ENCODE results near the gene AIFM1.
A peak's percentile ranks its signal among the peaks of the same experiment; 100 is the strongest.

Gene AIFM1

GRCh38 chrX:130167040-130167439 is 1.4 kb upstream of the AIFM1 start:
- DNase-seq: no peak

- DNase-seq: no peak
Measured at GRCh38 chrX:130166503-130166777, 799 bp upstream of the AIFM1 start.

- DNase-seq: no peak
Measured at GRCh38 chrX:130165181-130165702, 399 bp downstream of the AIFM1 start.

GRCh38 chrX:130163398-130163797 is 2.2 kb downstream of the AIFM1 start:
- no peak for DNase-seq

GRCh38 chrX:130162094-130162735 is 3.4 kb downstream of the AIFM1 start:
- DNase-seq: no peak

GRCh38 chrX:130159776-130160175 is 5.9 kb downstream of the AIFM1 start:
- no peak for DNase-seq

GRCh38 chrX:130158311-130158710 is 7.3 kb downstream of the AIFM1 start:
- DNase-seq: no peak

GRCh38 chrX:130155564-130155963 is 10.1 kb downstream of the AIFM1 start:
- no peak for DNase-seq

- no peak for DNase-seq
Measured at GRCh38 chrX:130147631-130148030, 18.0 kb downstream of the AIFM1 start.

- no peak for DNase-seq
Measured at GRCh38 chrX:130145123-130145522, 20.5 kb downstream of the AIFM1 start.

- no peak for DNase-seq
Measured at GRCh38 chrX:130144509-130144908, 21.1 kb downstream of the AIFM1 start.

GRCh38 chrX:130139474-130140201 is 26.0 kb downstream of the AIFM1 start:
- DNase-seq: no peak

GRCh38 chrX:130136961-130137360 is 28.7 kb downstream of the AIFM1 start:
- no peak for DNase-seq

- DNase-seq: no peak
Measured at GRCh38 chrX:130136496-130136895, 29.1 kb downstream of the AIFM1 start.

GRCh38 chrX:130130990-130131389 is 34.7 kb downstream of the AIFM1 start:
- no peak for DNase-seq

GRCh38 chrX:130125091-130125874 is 40.4 kb downstream of the AIFM1 start:
- DNase-seq: no peak

- DNase-seq: no peak
Measured at GRCh38 chrX:130124577-130124976, 41.1 kb downstream of the AIFM1 start.

GRCh38 chrX:130121505-130121800 is 44.2 kb downstream of the AIFM1 start:
- DNase-seq: no peak

GRCh38 chrX:130120746-130121504 is 44.7 kb downstream of the AIFM1 start:
- peak; percentile 46 for DNase-seq

GRCh38 chrX:130120321-130120731 is 45.3 kb downstream of the AIFM1 start:
- no peak for DNase-seq

GRCh38 chrX:130119312-130119898 is 46.2 kb downstream of the AIFM1 start:
- no peak for DNase-seq

- DNase-seq: no peak
Measured at GRCh38 chrX:130118441-130119311, 47.0 kb downstream of the AIFM1 start.
